GM18870 (cell line): ENCODE results near the gene RGR.
A peak's percentile ranks its signal among the peaks of the same experiment; 100 is the strongest.

Source experiments
- ATAC-seq: cut with Tn5 transposase; IDR thresholded peaks from one replicate; pipeline ENCODE4 v1.9.1; 2021; ENCODE audit warnings: moderate library complexity; ENCODE audit not compliant: unreplicated experiment

RGR gene

GRCh38 chr10:84293171-84293570 is 48.3 kb downstream of the RGR start:
- ATAC-seq, result no peak

- no peak for ATAC-seq
Measured at GRCh38 chr10:84293574-84294016, 48.7 kb downstream of the RGR start.

GRCh38 chr10:84294766-84295447 is 50.1 kb downstream of the RGR start:
- ATAC-seq, result peak; percentile 88

GRCh38 chr10:84296091-84296981 is 51.5 kb downstream of the RGR start:
- ATAC-seq, result no peak

GRCh38 chr10:84298057-84298456 is 53.2 kb downstream of the RGR start:
- ATAC-seq, result no peak

GRCh38 chr10:84302223-84302622 is 57.4 kb downstream of the RGR start:
- ATAC-seq, result no peak

GRCh38 chr10:84306751-84307384 is 62.0 kb downstream of the RGR start:
- ATAC-seq, result no peak

- no peak for ATAC-seq
Measured at GRCh38 chr10:84308021-84308420, 63.2 kb downstream of the RGR start.

- peak; percentile 75 for ATAC-seq
Measured at GRCh38 chr10:84308481-84309304, 63.8 kb downstream of the RGR start.
